CD4-positive, CD25-positive, alpha-beta regulatory T cell (primary cell): ENCODE data around the gene DSE. TPM values are rescaled to one million over a fixed set of nuclear protein-coding genes. Genes with fewer than 3 reads are reported as not detected.
A peak's percentile ranks its signal among the peaks of the same experiment; 100 is the strongest.

Source experiments
- ATAC-seq, 2 donors: fragments of 150-1000 bp; cut with Tn5 transposase; one replicate each; pipeline ENCODE4 v1.10.0; 2021; ENCODE audit warnings: low read depth in 2 of 2, moderate number of reproducible peaks in 2 of 2, moderate library complexity in 1 of 2
- DNase-seq, 3 donors: peaks; one replicate each; pipeline versions ENCODE4 v3.0.0 to v3.0.0-alpha.2; 2012 to 2022; ENCODE audit warnings: mixed read lengths in 1 of 3
- H3K27ac ChIP-seq: one replicate; pipeline ENCODE4 v1.7.0; 2013; ENCODE audit warnings: mild to moderate bottlenecking, low read length; ENCODE audit not compliant: insufficient read depth, poor library complexity, severe bottlenecking
- H3K27me3 ChIP-seq: one replicate; pipeline ENCODE4 v1.7.0; 2013; ENCODE audit warnings: low read length; ENCODE audit not compliant: control insufficient read depth, insufficient read depth
- H3K36me3 ChIP-seq: one replicate; pipeline ENCODE4 v1.7.0; 2013; ENCODE audit warnings: mild to moderate bottlenecking, low read length, moderate library complexity; ENCODE audit not compliant: control insufficient read depth, insufficient read depth
- H3K4me1 ChIP-seq: 2 replicates; pipeline ENCODE4 v1.7.0; 2013; ENCODE audit warnings: mild to moderate bottlenecking, low read length; ENCODE audit not compliant: insufficient read depth, control insufficient read depth, poor library complexity, severe bottlenecking
- H3K4me3 ChIP-seq: one replicate; pipeline ENCODE4 v1.7.0; 2013; ENCODE audit warnings: low read depth, mild to moderate bottlenecking, low read length, moderate library complexity
- H3K9me3 ChIP-seq, 2 experiments: 1 replicate in 1 of 2; 2 replicates in 1 of 2; pipeline ENCODE4 v1.7.0; 2013; ENCODE audit warnings: low read length in 2 of 2, mild to moderate bottlenecking in 1 of 2, moderate library complexity in 1 of 2; ENCODE audit not compliant: control insufficient read depth in 2 of 2
- H3K27ac Mint-ChIP-seq, 3 donors: one replicate each; pipeline ENCODE4 v1.8.0; 2020 to 2022; ENCODE audit warnings: mild to moderate bottlenecking in 3 of 3, mixed read lengths in 3 of 3, moderate library complexity in 2 of 3
- H3K27me3 Mint-ChIP-seq: one replicate; pipeline ENCODE4 v1.8.0; 2022; ENCODE audit warnings: mild to moderate bottlenecking, mixed read lengths
- H3K36me3 Mint-ChIP-seq: one replicate; pipeline ENCODE4 v1.8.0; 2020; ENCODE audit warnings: mixed read lengths
- H3K4me1 Mint-ChIP-seq, 4 donors: one replicate each; pipeline ENCODE4 v1.8.0; 2020 to 2022; ENCODE audit warnings: mixed read lengths in 4 of 4, mild to moderate bottlenecking in 1 of 4
- H3K4me3 Mint-ChIP-seq, 4 donors: one replicate each; pipeline ENCODE4 v1.8.0; 2020 to 2022; ENCODE audit warnings: mild to moderate bottlenecking in 4 of 4, mixed read lengths in 4 of 4, moderate library complexity in 3 of 4
- H3K9me3 Mint-ChIP-seq, 7 donors: one replicate each; pipeline ENCODE4 v1.8.0; 2020 to 2022; ENCODE audit warnings: mixed read lengths in 7 of 7, mild to moderate bottlenecking in 3 of 7, moderate library complexity in 2 of 7
- polyA plus RNA-seq, 4 donors: library from polyadenylated mRNA; unstranded; fragments of 300-500 nt; fragmentation: Illumina TruSeq; gene quantifications; one replicate each; pipeline ENCODE4 v1.2.3, GENCODE V29; 2021
- total RNA-seq: library from RNA; stranded (reverse); gene quantifications from one replicate; pipeline ENCODE4 v1.2.3, GENCODE V29; 2022

Gene DSE
- total and polyA plus RNA-seq, 5 donors from 2014 or later = 1.9 to 10.2 (median 3.1) TPM

- no peaks in the 10 kb centered on the region for H3K4me1 Mint-ChIP-seq
- Histone ChIP-seq H3K9me3 (no peaks in the 10 kb centered on the region), H3K27me3 (no peaks in the 10 kb centered on the region), H3K4me3 (no peak overlapping the region), H3K36me3 (no peaks in the 10 kb centered on the region), H3K27ac (no peak overlapping the region), H3K4me1 (no peaks in the 10 kb centered on the region)
- DNase-seq (no peak), ATAC-seq (no peak)
- no peak overlapping the region for H3K4me3 Mint-ChIP-seq
- H3K27ac Mint-ChIP-seq = no peak overlapping the region
- H3K9me3 Mint-ChIP-seq = no peaks in the 10 kb centered on the region
- H3K36me3 Mint-ChIP-seq = no peaks in the 10 kb centered on the region
- no peaks in the 10 kb centered on the region for H3K27me3 Mint-ChIP-seq
Measured at GRCh38 chr6:116433206-116433712, 62.5 kb downstream of the DSE start.

GRCh38 chr6:116434056-116434725 is 63.4 kb downstream of the DSE start:
- Mint-ChIP-seq H3K4me1 (no peaks in the 10 kb centered on the region), H3K9me3 (no peaks in the 10 kb centered on the region)
- ATAC-seq = no peak

GRCh38 chr6:116436586-116436985 is 65.8 kb downstream of the DSE start:
- Mint-ChIP-seq H3K27ac (peak overlapping the region in 1 of 3 donors; percentile 69), H3K4me1 (no peaks in the 10 kb centered on the region), H3K27me3 (peaks cover 7% of the 10 kb centered on the region), H3K4me3 (no peak overlapping the region), H3K36me3 (no peaks in the 10 kb centered on the region), H3K9me3 (no peaks in the 10 kb centered on the region)
- no peaks in the 10 kb centered on the region for H3K9me3 ChIP-seq
- H3K27me3 ChIP-seq = peaks cover 6% of the 10 kb centered on the region
- DNase-seq = no peak
- H3K4me3 ChIP-seq = no peak overlapping the region
- H3K27ac ChIP-seq = no peak overlapping the region
- H3K4me1 ChIP-seq = no peaks in the 10 kb centered on the region
- ATAC-seq = no peak
- H3K36me3 ChIP-seq = no peaks in the 10 kb centered on the region

More at GRCh38 chr6:116434056-116434725, 63.4 kb downstream of the DSE start:
- Histone ChIP-seq H3K4me1 (no peaks in the 10 kb centered on the region), H3K36me3 (no peaks in the 10 kb centered on the region), H3K9me3 (no peaks in the 10 kb centered on the region), H3K27ac (no peak overlapping the region), H3K27me3 (no peaks in the 10 kb centered on the region), H3K4me3 (no peak overlapping the region)
- H3K36me3 Mint-ChIP-seq = no peaks in the 10 kb centered on the region
- H3K4me3 Mint-ChIP-seq = no peak overlapping the region
- no peak overlapping the region for H3K27ac Mint-ChIP-seq
- DNase-seq = no peak
- H3K27me3 Mint-ChIP-seq = no peaks in the 10 kb centered on the region

- Mint-ChIP-seq H3K27ac (no peak overlapping the region), H3K36me3 (no peaks in the 10 kb centered on the region), H3K4me1 (no peaks in the 10 kb centered on the region), H3K9me3 (no peaks in the 10 kb centered on the region), H3K4me3 (no peak overlapping the region), H3K27me3 (peaks cover 9% of the 10 kb centered on the region)
- no peaks in the 10 kb centered on the region for H3K4me1 ChIP-seq
- no peaks in the 10 kb centered on the region for H3K9me3 ChIP-seq
- no peak for ATAC-seq
- H3K36me3 ChIP-seq = no peaks in the 10 kb centered on the region
- peaks cover 6% of the 10 kb centered on the region for H3K27me3 ChIP-seq
- no peak overlapping the region for H3K4me3 ChIP-seq
- no peak for DNase-seq
- H3K27ac ChIP-seq = no peak overlapping the region
Measured at GRCh38 chr6:116437656-116438055, 66.9 kb downstream of the DSE start.

- Mint-ChIP-seq H3K4me1 (no peaks in the 10 kb centered on the region), H3K4me3 (no peak overlapping the region), H3K36me3 (no peaks in the 10 kb centered on the region), H3K9me3 (no peaks in the 10 kb centered on the region), H3K27me3 (peaks cover 9% of the 10 kb centered on the region), H3K27ac (no peak overlapping the region)
- H3K27me3 ChIP-seq = peaks cover 6% of the 10 kb centered on the region
- H3K4me1 ChIP-seq = no peaks in the 10 kb centered on the region
- no peaks in the 10 kb centered on the region for H3K36me3 ChIP-seq
- ATAC-seq (no peak), DNase-seq (no peak)
- H3K4me3 ChIP-seq = no peak overlapping the region
- H3K9me3 ChIP-seq = no peaks in the 10 kb centered on the region
- H3K27ac ChIP-seq = no peak overlapping the region
Measured at GRCh38 chr6:116438590-116439448, 68.1 kb downstream of the DSE start.

- H3K9me3 Mint-ChIP-seq = no peaks in the 10 kb centered on the region
- peaks cover 9% of the 10 kb centered on the region for H3K27me3 Mint-ChIP-seq
- H3K36me3 ChIP-seq = no peaks in the 10 kb centered on the region
- H3K9me3 ChIP-seq = no peaks in the 10 kb centered on the region
- H3K27ac ChIP-seq = no peak overlapping the region
- no peak overlapping the region for H3K4me3 ChIP-seq
- no peaks in the 10 kb centered on the region for H3K4me1 Mint-ChIP-seq
- DNase-seq = no peak
- peaks cover 11% of the 10 kb centered on the region for H3K27me3 ChIP-seq
- no peak overlapping the region for H3K27ac Mint-ChIP-seq
- H3K4me1 ChIP-seq = no peaks in the 10 kb centered on the region
- no peaks in the 10 kb centered on the region for H3K36me3 Mint-ChIP-seq
- ATAC-seq = no peak
- no peak overlapping the region for H3K4me3 Mint-ChIP-seq
Measured at GRCh38 chr6:116439522-116440051, 68.8 kb downstream of the DSE start.

- H3K4me1 ChIP-seq = no peaks in the 10 kb centered on the region
- H3K27ac ChIP-seq = no peak overlapping the region
- H3K4me1 Mint-ChIP-seq = no peaks in the 10 kb centered on the region
- no peaks in the 10 kb centered on the region for H3K9me3 ChIP-seq
- H3K27me3 ChIP-seq = peaks cover 12% of the 10 kb centered on the region
- H3K9me3 Mint-ChIP-seq = peaks cover 0 to 2% (median 0%) of the 10 kb centered on the region in 7 donors
- no peaks in the 10 kb centered on the region for H3K36me3 Mint-ChIP-seq
- no peaks in the 10 kb centered on the region for H3K36me3 ChIP-seq
- ATAC-seq (no peak), DNase-seq (no peak)
- no peak overlapping the region for H3K4me3 ChIP-seq
- H3K27me3 Mint-ChIP-seq = peaks cover 9% of the 10 kb centered on the region
- H3K4me3 Mint-ChIP-seq = no peak overlapping the region
- no peak overlapping the region for H3K27ac Mint-ChIP-seq
Measured at GRCh38 chr6:116443105-116443504, 72.4 kb downstream of the DSE start.
